ENCODE data around the gene IRAG1. TPM values are rescaled to one million over a fixed set of nuclear protein-coding genes. Genes with fewer than 3 reads are reported as not detected.

The IRAG1 gene
- total RNA-seq, 2 experiments from 2014 or later, result not detected

DNA sequence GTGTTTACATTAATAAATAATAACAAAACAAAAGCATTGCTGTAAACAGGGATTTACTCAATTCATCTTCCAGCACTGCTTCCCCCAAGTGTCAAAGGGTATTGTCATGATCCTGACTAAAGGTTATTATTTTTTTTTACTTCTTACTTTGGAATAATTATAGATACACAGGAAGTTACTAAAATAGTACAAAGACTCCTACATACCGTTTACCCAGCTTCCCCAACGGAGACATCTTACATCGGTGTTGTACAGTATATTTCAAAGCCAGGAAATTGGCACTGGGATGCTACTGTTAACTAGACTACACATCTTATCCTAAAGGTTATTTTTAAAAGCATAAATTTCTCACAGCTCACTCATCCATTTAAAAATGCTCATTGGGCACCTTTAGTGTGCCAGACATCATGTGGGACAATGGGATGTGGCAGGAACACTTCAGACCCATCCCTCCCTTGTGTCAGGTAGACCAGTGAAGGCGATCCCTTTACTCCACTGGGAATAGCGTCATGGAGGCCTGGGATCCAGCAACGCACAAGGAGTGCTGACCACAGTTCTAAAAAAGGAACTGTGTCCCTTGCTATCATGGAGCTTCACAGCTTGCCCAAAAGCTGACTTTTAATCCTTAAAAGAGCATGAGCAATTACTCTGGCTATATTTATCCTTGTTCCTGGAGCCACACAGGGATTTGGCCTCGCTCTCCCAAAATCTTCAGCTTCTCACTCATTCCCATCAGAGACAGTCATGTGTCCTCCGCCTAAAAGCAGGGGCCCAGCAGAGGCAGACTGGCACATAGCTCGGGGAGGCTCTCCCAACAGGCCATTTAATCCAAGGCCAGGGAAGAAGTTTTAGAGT, 3.1 kb upstream of the IRAG1 start:
- DNase-seq (ENCODE audit: low spot score), result no peak
- Histone ChIP-seq H4K20me1 (ENCODE audit: insufficient read depth, low read length) (no peaks in the 10 kb centered on the region), H3K4me2 (ENCODE audit: low read length) (no peak overlapping the region), H3K4me1 (ENCODE audit: insufficient read depth, low read length, poor library complexity, severe bottlenecking) (no peaks in the 10 kb centered on the region), H3K27ac (ENCODE audit: low read depth, low read length, poor library complexity, severe bottlenecking) (no peak overlapping the region), H3K36me3 (ENCODE audit: insufficient read depth, low read length) (no peaks in the 10 kb centered on the region), H3K79me2 (ENCODE audit: insufficient read depth, low read depth, low read length) (no peaks in the 10 kb centered on the region), H3K4me3 (ENCODE audit: low read depth, low read length, poor library complexity, severe bottlenecking) (no peak overlapping the region), H2AFZ (ENCODE audit: low read length) (no peak overlapping the region), H3K9me3 (ENCODE audit: low read length) (no peaks in the 10 kb centered on the region), H3K9me2 (ENCODE audit: insufficient read depth, low read length) (no peaks in the 10 kb centered on the region)
- POLR2A ChIA-PET, result interaction anchor here (0.6 kb wide), 1 partner anchor 46 kb away, joined by 4 read pairs; no protein-coding TSS in a partner anchor
- intact Hi-C loops (cut with micrococcal nuclease; ENCODE audit: unreplicated experiment), result no loop called here
- CTCF ChIA-PET (ENCODE audit: unreplicated experiment), result interaction anchor here (0.6 kb wide), 1 partner anchor 303 kb away, joined by 3 read pairs; no protein-coding TSS in a partner anchor
- no TSS peak for BruUV-seq (replicated peaks)
- TF ChIP-seq, protein P1, sequence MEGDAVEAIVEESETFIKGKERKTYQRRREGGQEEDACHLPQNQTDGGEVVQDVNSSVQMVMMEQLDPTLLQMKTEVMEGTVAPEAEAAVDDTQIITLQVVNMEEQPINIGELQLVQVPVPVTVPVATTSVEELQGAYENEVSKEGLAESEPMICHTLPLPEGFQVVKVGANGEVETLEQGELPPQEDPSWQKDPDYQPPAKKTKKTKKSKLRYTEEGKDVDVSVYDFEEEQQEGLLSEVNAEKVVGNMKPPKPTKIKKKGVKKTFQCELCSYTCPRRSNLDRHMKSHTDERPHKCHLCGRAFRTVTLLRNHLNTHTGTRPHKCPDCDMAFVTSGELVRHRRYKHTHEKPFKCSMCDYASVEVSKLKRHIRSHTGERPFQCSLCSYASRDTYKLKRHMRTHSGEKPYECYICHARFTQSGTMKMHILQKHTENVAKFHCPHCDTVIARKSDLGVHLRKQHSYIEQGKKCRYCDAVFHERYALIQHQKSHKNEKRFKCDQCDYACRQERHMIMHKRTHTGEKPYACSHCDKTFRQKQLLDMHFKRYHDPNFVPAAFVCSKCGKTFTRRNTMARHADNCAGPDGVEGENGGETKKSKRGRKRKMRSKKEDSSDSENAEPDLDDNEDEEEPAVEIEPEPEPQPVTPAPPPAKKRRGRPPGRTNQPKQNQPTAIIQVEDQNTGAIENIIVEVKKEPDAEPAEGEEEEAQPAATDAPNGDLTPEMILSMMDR (conservative IDR thresholded peaks at IDR 0.05; ENCODE audit: low read length), result no peak
- TF ChIP-seq EZH2phosphoT487 (IDR thresholded peaks at IDR 0.05; ENCODE audit: borderline replicate concordance, low read depth, low read length), result no peak

- H3K4me1 ChIP-seq (ENCODE audit: insufficient read depth, low read length, poor library complexity, severe bottlenecking), result no peaks in the 10 kb centered on the region
- H3K36me3 ChIP-seq (ENCODE audit: insufficient read depth, low read length), result no peaks in the 10 kb centered on the region
- intact Hi-C loops (cut with micrococcal nuclease; ENCODE audit: unreplicated experiment), result no loop called here
- CTCF ChIA-PET (ENCODE audit: unreplicated experiment), result no interaction called here
- H3K27ac ChIP-seq (ENCODE audit: low read depth, low read length, poor library complexity, severe bottlenecking), result no peak overlapping the region
- H3K9me2 ChIP-seq (ENCODE audit: insufficient read depth, low read length), result no peaks in the 10 kb centered on the region
- no peaks in the 10 kb centered on the region for H3K79me2 ChIP-seq (ENCODE audit: insufficient read depth, low read depth, low read length)
- no peaks in the 10 kb centered on the region for H4K20me1 ChIP-seq (ENCODE audit: insufficient read depth, low read length)
- H3K4me2 ChIP-seq (ENCODE audit: low read length), result no peak overlapping the region
- POLR2A ChIA-PET, result no interaction called here
- no peak overlapping the region for H2AFZ ChIP-seq (ENCODE audit: low read length)
- H3K9me3 ChIP-seq (ENCODE audit: low read length), result no peaks in the 10 kb centered on the region
- no peak for DNase-seq (ENCODE audit: low spot score)
- no peak overlapping the region for H3K4me3 ChIP-seq (ENCODE audit: low read depth, low read length, poor library complexity, severe bottlenecking)
- BruUV-seq (replicated peaks), result no TSS peak
- TF ChIP-seq EZH2phosphoT487 (IDR thresholded peaks at IDR 0.05; ENCODE audit: borderline replicate concordance, low read depth, low read length), result no peak
- TF ChIP-seq, protein P1 (conservative IDR thresholded peaks at IDR 0.05; ENCODE audit: low read length), result no peak
These were observed 2.3 kb upstream of the IRAG1 start for GRCh38 chr11:10695833-10696232.

Data from OCI-LY7 (cell line).